ENCODE data around the gene HLA-DPA1.
"Not testable (repeated sequence)": the region's sequence is repeated elsewhere in the genome, so short reads cannot be mapped to it uniquely, and the experiment has no call there.

Gene HLA-DPA1

DNA sequence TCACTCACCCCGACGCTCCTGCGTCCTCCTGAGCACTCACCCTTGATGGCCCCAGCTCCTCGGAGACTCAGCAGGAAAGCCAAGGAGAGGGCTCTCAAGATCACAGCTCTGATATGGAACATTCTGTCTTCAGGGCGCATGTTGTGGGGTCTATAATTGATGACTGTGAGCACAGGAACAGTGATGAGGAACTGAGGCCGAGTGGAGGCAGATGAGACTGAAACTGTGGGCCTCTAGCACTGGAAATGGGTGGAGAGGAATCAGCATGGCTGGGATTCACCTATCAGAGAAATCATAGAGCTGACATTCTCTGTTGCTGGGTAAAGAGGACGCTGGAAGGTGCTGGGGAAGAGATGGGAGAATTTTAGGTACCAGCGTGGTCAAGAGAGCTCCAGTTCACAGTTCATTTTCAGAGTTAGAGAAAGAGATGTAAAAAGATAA, at the start of gene HLA-DPA1:
Gene HLA-DPA1 (minus strand): TSS at position 219 of the 441 bp plus-strand sequence.
- no peak for DNase-seq (ENCODE audit: low spot score)

DNA sequence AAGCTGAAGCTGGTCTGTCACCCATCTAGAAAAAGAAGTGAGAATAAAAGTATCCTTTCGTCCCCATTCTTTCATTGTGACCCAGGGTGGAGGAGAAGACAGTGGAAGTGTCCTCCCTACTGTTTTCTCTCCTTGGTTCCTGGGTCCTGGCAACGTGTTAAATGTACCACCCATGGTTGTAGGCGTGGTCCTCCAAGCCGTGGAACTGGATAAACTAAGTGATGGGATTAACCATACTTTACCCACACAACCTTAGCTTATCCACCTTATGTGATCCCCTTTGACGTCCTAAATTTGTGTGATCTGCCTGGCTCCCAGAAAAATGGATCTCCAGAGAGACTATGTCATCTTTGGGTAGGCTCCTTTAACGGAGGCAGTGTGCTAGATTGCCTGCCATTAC, 49.7 kb upstream of the HLA-DPA1 start:
- DNase-seq (ENCODE audit: low spot score), result no peak

DNA sequence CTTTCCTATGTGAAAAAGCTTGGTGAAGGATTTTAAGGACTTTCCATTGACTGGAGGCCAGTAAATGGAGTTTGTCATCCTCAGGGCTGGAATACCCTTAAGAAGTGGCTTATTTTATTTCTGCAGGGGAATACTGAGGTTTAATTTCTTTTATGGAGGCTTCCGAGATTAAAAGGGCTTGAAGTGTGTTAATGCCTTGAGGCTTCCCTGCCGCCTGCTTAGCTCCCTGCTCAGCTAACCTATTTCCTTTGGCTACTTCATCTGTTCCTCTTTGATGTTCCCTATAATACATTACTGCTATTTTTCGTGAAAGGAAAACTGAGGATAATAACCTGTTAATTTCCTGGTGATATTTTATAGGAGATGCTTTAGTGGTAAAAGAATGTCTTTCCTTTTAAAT, 46.6 kb upstream of the HLA-DPA1 start:
- no peak for DNase-seq (ENCODE audit: low spot score)

DNA sequence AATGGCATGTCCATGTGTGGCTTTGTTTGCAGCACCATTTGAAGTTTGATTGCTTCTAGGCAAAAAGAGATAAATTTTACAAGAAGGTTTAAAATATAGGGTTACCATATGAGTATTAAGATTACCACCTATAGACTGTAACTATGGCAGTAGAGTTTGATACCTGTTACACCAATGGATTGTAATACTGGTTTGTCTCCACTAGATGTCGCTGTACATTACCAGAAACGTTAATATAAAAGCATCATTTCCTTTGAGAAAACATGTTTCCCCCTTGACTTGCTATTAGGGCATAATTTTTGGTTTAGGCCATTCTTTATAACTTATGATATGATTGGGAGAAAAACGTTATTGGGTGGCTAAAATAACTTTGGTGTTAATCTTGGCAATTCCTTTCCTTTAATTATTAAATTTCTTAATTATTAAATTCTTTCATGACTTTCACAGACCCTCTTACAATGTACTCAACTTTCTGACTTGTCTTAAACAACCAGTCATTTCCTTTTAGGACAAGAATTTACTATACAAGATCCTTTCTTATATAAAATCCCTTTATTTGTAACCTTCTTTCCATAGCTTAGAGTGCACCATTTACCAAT, 45.2 kb upstream of the HLA-DPA1 start:
- DNase-seq (ENCODE audit: low spot score), result no peak

DNA sequence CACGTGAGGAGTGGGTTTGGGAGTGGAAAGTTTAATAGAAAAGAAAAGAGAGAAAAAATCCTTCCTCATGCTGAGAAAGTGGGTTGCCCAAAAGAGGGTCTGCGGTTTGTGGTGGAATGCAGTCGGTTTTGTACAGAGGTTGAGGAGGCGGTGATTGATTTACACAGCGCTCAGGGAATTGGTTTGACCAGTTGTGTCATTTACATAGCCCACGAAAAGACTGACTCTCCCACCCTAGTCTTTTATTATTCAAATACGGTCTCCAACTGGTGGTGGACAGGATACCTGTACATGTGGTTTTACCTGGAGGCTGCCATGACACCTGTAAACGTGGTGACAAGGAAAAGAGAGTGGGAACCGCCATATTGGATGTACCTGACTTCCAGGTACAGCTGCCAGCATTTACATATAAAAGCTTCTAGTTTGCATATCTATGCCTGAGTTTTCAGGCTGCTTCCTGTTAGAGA, 44.4 kb upstream of the HLA-DPA1 start:
- no peak for DNase-seq (ENCODE audit: low spot score)

- DNase-seq (ENCODE audit: low spot score), result no peak
These were observed 43.6 kb upstream of the HLA-DPA1 start for GRCh38 chr6:33116841-33117711.

DNA sequence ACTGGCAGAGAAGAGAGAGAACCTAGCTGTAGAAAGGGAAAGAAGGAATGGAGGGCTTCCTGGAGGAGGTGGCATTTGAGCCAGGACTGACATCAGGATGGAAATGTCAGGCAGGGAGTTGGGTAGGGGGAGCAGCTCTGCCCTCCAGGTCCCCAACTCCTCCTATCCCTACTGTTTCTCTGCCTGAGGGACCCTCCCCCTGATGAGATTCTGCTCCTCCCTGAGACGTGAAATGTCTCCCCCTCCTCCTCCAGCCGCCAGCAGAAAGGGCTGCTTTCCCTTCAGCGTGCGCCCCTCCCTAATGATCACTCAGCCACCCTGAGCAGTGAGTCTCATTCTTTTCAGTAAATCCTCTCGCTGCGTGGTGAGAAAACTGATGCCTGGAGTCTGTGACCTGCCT, 43.0 kb upstream of the HLA-DPA1 start:
- no peak for DNase-seq (ENCODE audit: low spot score)

DNA sequence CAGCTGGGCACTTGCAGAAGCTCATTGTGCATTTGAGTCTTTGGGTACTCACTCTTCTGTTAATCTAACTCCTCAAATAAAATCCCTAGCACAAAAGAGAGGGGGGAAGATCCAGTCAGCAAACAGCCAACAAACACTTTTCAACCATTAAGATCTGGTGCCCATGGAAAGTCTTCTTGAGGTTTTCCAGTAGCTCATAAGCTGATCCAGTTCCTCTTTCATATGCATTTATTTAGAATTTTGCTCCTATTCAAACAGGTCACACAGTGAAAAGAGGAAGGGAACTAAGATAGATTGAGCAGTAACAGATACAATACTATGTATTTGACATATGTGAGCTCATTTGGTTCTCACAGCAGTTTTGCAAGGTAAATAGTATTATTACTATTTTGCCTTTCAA, 41.0 kb upstream of the HLA-DPA1 start:
- DNase-seq (ENCODE audit: low spot score), result no peak

DNA sequence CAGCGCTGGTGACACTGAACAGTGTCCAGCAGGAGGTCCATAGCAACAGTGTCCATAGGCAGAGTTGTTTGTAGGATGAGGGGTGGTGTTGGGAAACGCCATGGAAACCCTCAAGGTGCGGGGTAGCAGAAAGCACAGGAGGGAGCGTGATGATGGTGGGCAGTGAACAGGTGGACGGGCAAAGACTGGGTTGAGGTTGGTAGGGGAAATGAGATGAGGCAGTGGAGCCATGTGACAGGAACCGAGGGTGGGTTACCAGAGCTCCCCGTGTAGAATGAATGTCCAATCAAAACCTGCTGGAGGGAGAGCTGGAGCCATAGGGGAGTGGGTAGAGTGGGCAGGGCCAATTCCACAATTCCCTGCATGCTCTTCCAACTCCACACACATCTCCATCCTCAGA, 40.3 kb upstream of the HLA-DPA1 start:
- no peak for DNase-seq (ENCODE audit: low spot score)

- DNase-seq (ENCODE audit: low spot score), result no peak
These were observed 38.7 kb upstream of the HLA-DPA1 start for GRCh38 chr6:33112148-33112547.

DNA sequence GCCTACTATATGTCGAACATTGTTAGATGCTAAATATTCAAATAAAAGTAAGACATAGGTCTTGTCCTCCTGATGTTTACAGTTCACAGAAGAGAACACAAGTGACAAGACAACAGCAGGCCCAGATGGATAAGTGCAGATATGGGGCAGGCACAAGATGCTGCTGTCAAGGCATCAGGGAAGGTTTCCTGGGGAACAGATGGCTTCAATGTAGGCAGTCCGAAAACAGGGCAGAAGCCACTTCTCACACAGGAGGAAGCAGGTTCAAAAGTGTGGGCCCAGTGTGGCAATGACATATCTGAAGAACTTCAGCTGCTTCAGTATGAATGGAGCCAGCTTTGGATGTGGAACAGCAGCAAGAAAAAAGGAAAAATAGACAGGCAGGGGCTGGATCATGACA, 34.9 kb upstream of the HLA-DPA1 start:
- DNase-seq (ENCODE audit: low spot score), result no peak

DNA sequence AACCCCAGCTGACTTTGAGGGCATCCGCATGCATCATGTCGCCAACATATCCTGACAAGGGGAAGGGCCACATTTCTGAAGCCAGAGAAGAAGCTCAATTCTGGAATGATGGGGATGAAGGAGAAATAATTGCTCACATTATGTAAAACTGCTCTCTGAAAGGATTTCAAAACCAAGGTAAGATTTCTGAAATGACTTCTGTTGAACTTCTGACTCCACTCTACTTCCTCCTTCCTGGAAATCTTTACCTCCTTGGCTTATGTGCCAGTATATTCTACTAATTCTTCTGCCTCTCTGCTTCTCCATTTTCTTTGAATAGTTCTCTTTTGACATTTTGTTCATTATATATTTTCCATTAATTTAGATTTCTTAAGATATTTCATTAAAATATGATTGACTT, 34.2 kb upstream of the HLA-DPA1 start:
- no peak for DNase-seq (ENCODE audit: low spot score)

GRCh38 chr6:33105916-33106871, 32.7 kb upstream of the HLA-DPA1 start:
- no peak for DNase-seq (ENCODE audit: low spot score)

GRCh38 chr6:33105386-33105785, 31.9 kb upstream of the HLA-DPA1 start:
- no peak for DNase-seq (ENCODE audit: low spot score)

- DNase-seq (ENCODE audit: low spot score), result no peak
These were observed 31.4 kb upstream of the HLA-DPA1 start for GRCh38 chr6:33104887-33105286.

GRCh38 chr6:33103776-33104175, 30.3 kb upstream of the HLA-DPA1 start:
- no peak for DNase-seq (ENCODE audit: low spot score)

DNA sequence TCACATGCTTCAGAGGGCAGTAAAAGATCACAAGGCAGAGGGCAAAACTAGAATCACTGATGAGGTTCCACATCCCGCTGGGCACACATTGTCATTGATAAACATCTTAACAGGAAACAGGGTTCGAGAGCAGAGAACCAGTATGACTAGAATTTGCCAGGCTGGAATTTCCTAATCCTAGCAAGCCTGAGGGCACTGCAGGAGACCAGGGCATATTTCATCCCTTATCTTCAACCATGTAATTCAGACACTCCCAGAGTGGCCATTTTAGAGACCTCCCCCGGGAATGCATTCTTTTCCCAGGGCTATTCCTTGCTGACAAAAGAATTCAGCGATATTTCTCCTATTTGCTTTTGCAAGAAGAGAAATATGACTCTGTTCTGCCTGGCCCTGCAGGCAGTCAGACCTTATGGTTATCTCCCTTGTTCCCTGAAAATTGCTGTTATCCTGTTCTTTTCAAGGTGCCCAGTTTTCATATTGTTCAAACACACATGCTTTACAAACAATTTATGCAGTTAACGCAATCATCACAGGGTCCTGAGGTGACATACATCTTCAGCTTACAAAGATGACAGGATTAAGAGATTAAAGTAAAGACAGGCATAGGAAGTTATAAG, 27.8 kb upstream of the HLA-DPA1 start:
- not testable (repeated sequence) for DNase-seq (ENCODE audit: low spot score)

GRCh38 chr6:33095681-33096080, 22.2 kb upstream of the HLA-DPA1 start:
- no peak for DNase-seq (ENCODE audit: low spot score)

GRCh38 chr6:33093855-33094254, 20.4 kb upstream of the HLA-DPA1 start:
- no peak for DNase-seq (ENCODE audit: low spot score)

- no peak for DNase-seq (ENCODE audit: low spot score)
These were observed 18.9 kb upstream of the HLA-DPA1 start for GRCh38 chr6:33092385-33092784.

DNA sequence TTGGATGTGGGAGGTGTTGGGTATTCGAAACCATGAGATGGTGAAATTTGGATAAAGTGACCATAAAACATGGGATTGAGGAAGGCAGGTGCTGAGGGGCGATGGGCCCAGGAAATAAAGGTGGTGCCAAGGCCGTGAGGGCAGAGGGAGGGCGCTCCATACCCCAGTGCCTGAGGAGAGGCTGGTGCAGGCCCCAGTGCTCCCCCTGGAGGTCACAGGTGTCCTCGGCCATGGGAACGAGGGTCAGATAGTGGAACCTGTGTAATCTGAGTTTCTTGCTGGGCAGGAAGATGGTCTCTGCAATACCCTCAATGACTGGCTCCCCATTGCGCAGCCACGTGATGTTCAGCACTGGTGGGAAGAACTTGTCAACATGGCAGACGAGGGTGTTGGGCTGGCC, 18.5 kb upstream of the HLA-DPA1 start:
- DNase-seq (ENCODE audit: low spot score), result no peak

Measured in left forelimb (tissue), 1 donor.